B cell (primary cell): ENCODE results near the gene TRA2B. TPM values are rescaled to one million over a fixed set of nuclear protein-coding genes. Genes with fewer than 3 reads are reported as not detected.

Experiments used
- ATAC-seq: fragments of 200-7000 bp; cut with Tn5 transposase; one replicate; pipeline ENCODE4 v1.10.0; 2021; ENCODE audit warnings: low read depth, mild to moderate bottlenecking, moderate number of reproducible peaks, moderate library complexity
- CTCF ChIA-PET: fragments of 350-600 bp; sonication (Branson Sonifier 250); formaldehyde crosslinking; loops from one replicate; lab custom pipeline; 2021; ENCODE audit warnings: antibody characterized with exemption, inconsistent platforms; lab: Charles Lee
- POLR2A ChIA-PET: fragments of 350-600 bp; sonication (Branson Sonifier 250); formaldehyde crosslinking; loops from one replicate; lab custom pipeline; 2021; ENCODE audit warnings: antibody characterized with exemption; lab: Charles Lee
- DNase-seq: peaks from one replicate; pipeline ENCODE4 v3.0.0; 2013
- H2AFZ ChIP-seq: 2 replicates; pipeline ENCODE4 v1.6.1; 2012; ENCODE audit warnings: mild to moderate bottlenecking, low read depth, low read length; ENCODE audit not compliant: insufficient read depth, poor library complexity, severe bottlenecking
- H3K27ac ChIP-seq, 2 donors: 1 replicate in 1 of 2; 2 replicates in 1 of 2; pipeline ENCODE4 v1.5.1; 2012 to 2013; ENCODE audit warnings: low read length in 2 of 2, mild to moderate bottlenecking in 2 of 2, moderate library complexity in 1 of 2
- H3K27me3 ChIP-seq, 4 experiments: fragments of 200-600 bp in 1 of 4; sonication (generic) in 1 of 4; replicated peaks in 1 of 4; 1 replicate in 2 of 4; 2 replicates in 2 of 4; pipeline versions ENCODE4 v1.6.1 to v1.7.0; 2013 to 2016; ENCODE audit warnings: low read length in 3 of 4, mild to moderate bottlenecking in 2 of 4, mixed read lengths in 1 of 4, moderate library complexity in 1 of 4; ENCODE audit not compliant: insufficient read depth in 4 of 4, control insufficient read depth in 3 of 4; ENCODE audit errors: control extremely low read depth in 1 of 4
- H3K36me3 ChIP-seq, 2 experiments: replicated peaks in 1 of 2; 1 replicate in 1 of 2; 2 replicates in 1 of 2; pipeline versions ENCODE4 v1.6.1 to v1.7.1; 2013; ENCODE audit warnings: low read length in 1 of 2; ENCODE audit not compliant: insufficient read depth in 2 of 2, control insufficient read depth in 1 of 2; ENCODE audit errors: control extremely low read depth in 1 of 2, extremely low read depth in 1 of 2
- H3K4me1 ChIP-seq, 2 donors: fragments of 200-600 bp in 1 of 2; sonication (generic) in 1 of 2; 1 replicate in 1 of 2; 2 replicates in 1 of 2; pipeline versions ENCODE4 v1.5.1 to v1.6.1; 2013 to 2017; ENCODE audit warnings: low read length in 2 of 2; ENCODE audit not compliant: control insufficient read depth in 2 of 2, insufficient read depth in 2 of 2
- H3K4me2 ChIP-seq: replicated peaks from 2 replicates; pipeline ENCODE3; 2012; ENCODE audit warnings: mild to moderate bottlenecking, low read depth, low read length; ENCODE audit not compliant: poor library complexity, severe bottlenecking
- H3K4me3 ChIP-seq, 5 experiments: fragments of 200-600 bp in 1 of 5; sonication (generic) in 1 of 5; 1 replicate in 3 of 5; 2 replicates in 2 of 5; pipeline versions ENCODE4 v1.5.1 to v1.7.0; 2011 to 2016; ENCODE audit warnings: low read length in 4 of 5, mild to moderate bottlenecking in 4 of 5, low read depth in 2 of 5, control low read depth in 1 of 5, moderate library complexity in 1 of 5; ENCODE audit not compliant: insufficient read depth in 1 of 5; ENCODE audit errors: control extremely low read depth in 1 of 5, extremely low read depth in 1 of 5
- H3K79me2 ChIP-seq: fragments of 200-600 bp; sonication (generic); one replicate; pipeline ENCODE4 v1.6.0; 2016; ENCODE audit warnings: low read length; ENCODE audit not compliant: control insufficient read depth, insufficient read depth
- H3K9ac ChIP-seq: fragments of 200-600 bp; sonication (generic); 2 replicates; pipeline ENCODE4 v1.6.1; 2017; ENCODE audit warnings: mild to moderate bottlenecking, low read length, moderate library complexity
- H3K9me3 ChIP-seq, 3 donors: one replicate each; pipeline versions ENCODE4 v1.6.1 to v1.7.1; 2013; ENCODE audit warnings: low read length in 2 of 3; ENCODE audit not compliant: control insufficient read depth in 2 of 3, insufficient read depth in 1 of 3; ENCODE audit errors: control extremely low read depth in 1 of 3
- H4K20me1 ChIP-seq: 2 replicates; pipeline ENCODE4 v1.6.0; 2012; ENCODE audit warnings: mild to moderate bottlenecking, low read length; ENCODE audit not compliant: insufficient read depth, control insufficient read depth, poor library complexity, severe bottlenecking
- H3K27ac Mint-ChIP-seq: one replicate; pipeline ENCODE4 v1.8.0; 2021; ENCODE audit warnings: mixed read lengths
- H3K27me3 Mint-ChIP-seq: one replicate; pipeline ENCODE4 v1.8.0; 2021; ENCODE audit warnings: mixed read lengths
- H3K4me1 Mint-ChIP-seq: one replicate; pipeline ENCODE4 v1.8.0; 2021; ENCODE audit warnings: mixed read lengths
- H3K4me3 Mint-ChIP-seq: one replicate; pipeline ENCODE4 v1.8.0; 2021; ENCODE audit warnings: mixed read lengths
- H3K9me3 Mint-ChIP-seq: one replicate; pipeline ENCODE4 v1.8.0; 2022; ENCODE audit warnings: mixed read lengths; ENCODE audit not compliant: insufficient read depth
- EZH2 ChIP-seq: IDR thresholded peaks from 2 replicates; pipeline ENCODE4 v1.6.1; 2012; ENCODE audit warnings: borderline replicate concordance, low read depth, mild to moderate bottlenecking, moderate library complexity, low read length; ENCODE audit not compliant: insufficient read depth, poor library complexity, severe bottlenecking
- WGBS: methylation state at CpG from one replicate; pipeline ENCODE4 v1.1.5; 2013; ENCODE audit warnings: missing lambda C conversion rate; ENCODE audit not compliant: insufficient coverage; 5-methylcytosine and 5-hydroxymethylcytosine counted together
- intact Hi-C: fragments of 100-400 bp; cut with micrococcal nuclease; formaldehyde crosslinking; loops from one replicate; pipeline ENCODE4 v1.10.0; 2022
- polyA plus RNA-seq: library from polyadenylated mRNA; depleted of rRNA; stranded (reverse); fragments of >200 nt; gene quantifications from 2 replicates; pipeline ENCODE4 v1.2.3, GENCODE V29; 2012
- total RNA-seq, 2 donors: library from RNA; stranded (reverse); fragments of 120-200 nt in 1 of 2; gene quantifications; 1 replicate in 1 of 2; 2 replicates in 1 of 2; pipeline versions ENCODE4 v1.2.3 to v1.2.4, GENCODE V29; 2013 to 2022
- TF ChIP-seq, protein P1 (sequence below): fragments of 200-600 bp; IDR thresholded peaks from one replicate; pipeline ENCODE4 v1.8.0; 2022; ENCODE audit warnings: antibody characterized with exemption, mild to moderate bottlenecking

Gene TRA2B
- total and polyA plus RNA-seq, 2 donors (not counting 1 experiment from before 2014, with no cell fraction given): 220 to 1,062 TPM

GRCh38 chr3:185948292-185948691 lies 10.5 kb upstream of the TRA2B start:
- peaks cover 27% of the 10 kb centered on the region for H3K27me3 Mint-ChIP-seq
- Histone ChIP-seq H3K4me1 (peaks cover 1 to 6% of the 10 kb centered on the region in 2 donors), H4K20me1 (no peaks in the 10 kb centered on the region), H3K79me2 (no peaks in the 10 kb centered on the region), H3K27ac (no peak overlapping the region), H3K4me3 (no peak overlapping the region), H3K9me3 (peaks cover 0 to 9% (median 0%) of the 10 kb centered on the region in 3 donors), H3K9ac (no peak overlapping the region), H3K36me3 (no peaks in the 10 kb centered on the region), H3K27me3 (peaks cover 0 to 14% (median 8%) of the 10 kb centered on the region in 4 experiments), H2AFZ (no peak overlapping the region), H3K4me2 (no peak overlapping the region)
- CTCF ChIA-PET: no interaction called here
- H3K9me3 Mint-ChIP-seq: no peaks in the 10 kb centered on the region
- ATAC-seq (no peak), DNase-seq (no peak)
- no CpG with 5 or more reads among the region's 3 CpGs for WGBS
- H3K4me3 Mint-ChIP-seq: no peak overlapping the region
- POLR2A ChIA-PET: no interaction called here
- no peak overlapping the region for H3K27ac Mint-ChIP-seq
- H3K4me1 Mint-ChIP-seq: peaks cover 5% of the 10 kb centered on the region
- intact Hi-C loops: no loop called here
- no peak for TF ChIP-seq EZH2
- TF ChIP-seq, protein P1, sequence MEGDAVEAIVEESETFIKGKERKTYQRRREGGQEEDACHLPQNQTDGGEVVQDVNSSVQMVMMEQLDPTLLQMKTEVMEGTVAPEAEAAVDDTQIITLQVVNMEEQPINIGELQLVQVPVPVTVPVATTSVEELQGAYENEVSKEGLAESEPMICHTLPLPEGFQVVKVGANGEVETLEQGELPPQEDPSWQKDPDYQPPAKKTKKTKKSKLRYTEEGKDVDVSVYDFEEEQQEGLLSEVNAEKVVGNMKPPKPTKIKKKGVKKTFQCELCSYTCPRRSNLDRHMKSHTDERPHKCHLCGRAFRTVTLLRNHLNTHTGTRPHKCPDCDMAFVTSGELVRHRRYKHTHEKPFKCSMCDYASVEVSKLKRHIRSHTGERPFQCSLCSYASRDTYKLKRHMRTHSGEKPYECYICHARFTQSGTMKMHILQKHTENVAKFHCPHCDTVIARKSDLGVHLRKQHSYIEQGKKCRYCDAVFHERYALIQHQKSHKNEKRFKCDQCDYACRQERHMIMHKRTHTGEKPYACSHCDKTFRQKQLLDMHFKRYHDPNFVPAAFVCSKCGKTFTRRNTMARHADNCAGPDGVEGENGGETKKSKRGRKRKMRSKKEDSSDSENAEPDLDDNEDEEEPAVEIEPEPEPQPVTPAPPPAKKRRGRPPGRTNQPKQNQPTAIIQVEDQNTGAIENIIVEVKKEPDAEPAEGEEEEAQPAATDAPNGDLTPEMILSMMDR: no peak

DNA sequence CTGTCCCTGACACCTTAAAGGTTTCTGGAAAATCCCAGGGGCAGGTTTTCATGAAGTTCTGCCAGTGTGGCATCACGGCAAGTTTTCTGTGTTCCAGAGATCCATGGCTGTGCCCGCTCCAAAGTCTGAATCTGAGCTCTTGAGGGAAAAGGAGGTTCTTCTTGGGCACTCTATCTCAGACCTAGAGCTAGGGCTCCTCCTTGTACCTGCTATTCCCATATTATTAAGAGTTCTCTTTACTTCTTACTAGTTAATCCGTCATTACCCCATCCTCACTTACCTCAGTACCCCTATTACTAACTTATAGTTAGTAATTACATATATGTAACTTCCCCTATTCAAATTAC lies 5.9 kb upstream of the TRA2B start:
- Histone ChIP-seq H3K4me2 (peak overlapping the region; percentile 74), H3K36me3 (no peaks in the 10 kb centered on the region), H3K9ac (no peak overlapping the region), H3K79me2 (no peaks in the 10 kb centered on the region), H3K27me3 (peaks cover 0 to 4% (median 2%) of the 10 kb centered on the region in 4 experiments), H2AFZ (peak overlapping the region; percentile 80), H4K20me1 (no peaks in the 10 kb centered on the region), H3K9me3 (no peaks in the 10 kb centered on the region), H3K4me3 (peak overlapping the region in 1 of 5 experiments; percentile 21), H3K4me1 (peaks cover 6 to 10% of the 10 kb centered on the region in 2 donors), H3K27ac (no peak overlapping the region)
- peaks cover 12% of the 10 kb centered on the region for H3K4me1 Mint-ChIP-seq
- peaks cover 9% of the 10 kb centered on the region for H3K27me3 Mint-ChIP-seq
- POLR2A ChIA-PET: interaction anchor here (0.6 kb wide), 2 partner anchors 164 to 485 kb away, joined by 4 read pairs; no protein-coding TSS in a partner anchor
- H3K9me3 Mint-ChIP-seq: no peaks in the 10 kb centered on the region
- TF ChIP-seq, protein P1: peak; percentile 61
- TF ChIP-seq EZH2: no peak
- ATAC-seq (no peak), DNase-seq (no peak)
- no peak overlapping the region for H3K4me3 Mint-ChIP-seq
- CTCF ChIA-PET: interaction anchor here (0.6 to 4.1 kb wide), 43 partner anchors 9 to 1727 kb away, joined by 3 to 55 read pairs (median 5); partner anchors contain the start of genes CRYGS, DNAJB11, EIF4A2 and ETV5
- peak overlapping the region; percentile 70 for H3K27ac Mint-ChIP-seq
- WGBS: 54% methylated on average over 2 of the region's 3 CpGs
- intact Hi-C loops: loop anchor here (1.0 kb wide), 1 partner anchor 674 kb away; no protein-coding TSS in a partner anchor
